Activated naive CD4-positive, alpha-beta T cell treated with anti-CD3 and anti-CD28 coated beads, Interleukin-2, amount 50 U/mL, for 24 hours (primary cell): Measurements from ENCODE around the gene NDNF.
A peak's percentile ranks its signal among the peaks of the same experiment; 100 is the strongest.

Source experiments
- H3K27ac Mint-ChIP-seq: one replicate; pipeline ENCODE4 v1.8.0; 2021; ENCODE audit warnings: mild to moderate bottlenecking, mixed read lengths
- H3K27me3 Mint-ChIP-seq: one replicate; pipeline ENCODE4 v1.8.0; 2021; ENCODE audit warnings: mixed read lengths
- H3K36me3 Mint-ChIP-seq: one replicate; pipeline ENCODE4 v1.8.0; 2021; ENCODE audit warnings: mixed read lengths
- H3K4me1 Mint-ChIP-seq: one replicate; pipeline ENCODE4 v1.8.0; 2021; ENCODE audit warnings: mixed read lengths
- H3K4me3 Mint-ChIP-seq: one replicate; pipeline ENCODE4 v1.8.0; 2021; ENCODE audit warnings: mild to moderate bottlenecking, mixed read lengths
- H3K9me3 Mint-ChIP-seq: one replicate; pipeline ENCODE4 v1.8.0; 2021; ENCODE audit warnings: mixed read lengths

The NDNF gene

DNA sequence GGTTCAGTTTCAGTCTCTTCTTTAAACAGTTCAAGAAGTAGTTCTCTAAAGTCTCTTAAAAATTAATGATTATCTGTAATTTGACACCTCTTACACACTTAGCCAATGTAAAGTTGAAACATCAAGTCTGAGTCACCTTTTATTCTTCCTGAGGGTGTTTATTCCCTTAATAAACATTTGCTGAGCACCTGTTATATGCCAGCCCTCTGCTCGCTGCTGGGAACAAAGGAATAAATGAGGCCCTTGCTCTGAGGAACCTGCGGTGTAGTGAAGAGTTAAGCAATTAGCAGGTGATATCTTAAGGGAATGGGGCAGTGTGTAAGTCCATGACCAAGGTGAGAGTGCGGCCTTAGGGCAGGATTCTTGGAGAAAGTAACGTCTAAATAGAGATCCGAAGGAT is 5.2 kb upstream of the NDNF start:
- Mint-ChIP-seq H3K36me3 (peaks cover 8% of the 10 kb centered on the region), H3K27me3 (peaks cover 26% of the 10 kb centered on the region), H3K4me1 (peaks cover 16% of the 10 kb centered on the region), H3K4me3 (no peak overlapping the region), H3K27ac (no peak overlapping the region), H3K9me3 (peaks cover 8% of the 10 kb centered on the region)

DNA sequence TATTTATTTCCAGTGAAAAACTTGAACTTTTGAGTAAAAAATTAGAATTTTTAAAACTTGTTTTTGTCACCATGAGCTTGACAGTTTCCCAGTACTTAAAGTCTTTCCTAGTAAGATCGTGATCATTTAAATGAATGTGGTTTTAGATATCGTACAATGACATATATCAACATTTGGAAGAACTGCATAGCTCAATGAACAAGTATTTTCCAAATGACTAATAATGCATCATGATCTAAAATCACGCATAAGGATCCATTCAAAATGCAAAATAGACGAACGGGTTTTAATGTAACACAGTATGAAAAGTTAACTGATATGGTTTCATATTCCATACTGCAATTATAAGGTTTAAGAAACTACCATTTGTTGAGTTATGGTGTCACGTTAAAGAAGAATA is 4.1 kb upstream of the NDNF start:
- peaks cover 8% of the 10 kb centered on the region for H3K9me3 Mint-ChIP-seq
- peaks cover 23% of the 10 kb centered on the region for H3K4me1 Mint-ChIP-seq
- H3K4me3 Mint-ChIP-seq = no peak overlapping the region
- peaks cover 8% of the 10 kb centered on the region for H3K36me3 Mint-ChIP-seq
- no peak overlapping the region for H3K27ac Mint-ChIP-seq
- peaks cover 25% of the 10 kb centered on the region for H3K27me3 Mint-ChIP-seq

DNA sequence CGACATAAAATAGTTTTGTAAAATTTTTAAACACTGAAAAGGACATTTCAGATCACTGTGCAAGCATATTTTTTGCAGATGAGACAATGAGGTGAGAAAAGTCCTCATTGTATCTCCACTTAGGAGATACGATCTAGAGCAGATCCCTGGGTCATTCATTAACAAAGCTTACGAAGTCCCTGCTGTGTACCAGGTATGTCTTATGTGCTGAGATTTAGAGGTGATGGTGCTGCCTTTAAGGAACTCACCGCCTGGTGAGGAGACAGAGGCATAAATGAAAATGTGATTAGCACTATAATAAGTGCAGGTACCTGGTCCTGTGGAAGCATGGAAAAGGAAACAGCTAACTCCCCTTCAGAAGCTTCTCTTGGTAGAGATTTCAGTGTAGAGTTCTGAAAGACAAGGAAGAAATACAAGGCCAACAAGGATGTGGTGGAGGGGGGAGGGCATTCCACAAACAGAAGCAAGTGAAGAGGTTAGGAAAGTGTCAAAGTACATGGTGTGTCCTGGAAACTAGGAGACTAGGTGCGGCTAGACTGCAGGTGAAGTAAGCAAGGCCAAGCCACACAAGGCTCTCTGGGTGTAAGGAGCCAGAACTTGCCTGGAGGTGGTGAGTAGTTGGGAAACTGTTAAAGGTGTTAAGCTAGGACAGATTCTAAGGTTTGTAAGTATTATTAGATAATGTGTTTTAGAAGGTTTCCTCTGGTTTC is 1.5 kb upstream of the NDNF start:
- H3K36me3 Mint-ChIP-seq = no peaks in the 10 kb centered on the region
- no peaks in the 10 kb centered on the region for H3K9me3 Mint-ChIP-seq
- H3K4me3 Mint-ChIP-seq = peak overlapping the region; percentile 13
- peaks cover 36% of the 10 kb centered on the region for H3K4me1 Mint-ChIP-seq
- peaks cover 38% of the 10 kb centered on the region for H3K27me3 Mint-ChIP-seq
- H3K27ac Mint-ChIP-seq = no peak overlapping the region

DNA sequence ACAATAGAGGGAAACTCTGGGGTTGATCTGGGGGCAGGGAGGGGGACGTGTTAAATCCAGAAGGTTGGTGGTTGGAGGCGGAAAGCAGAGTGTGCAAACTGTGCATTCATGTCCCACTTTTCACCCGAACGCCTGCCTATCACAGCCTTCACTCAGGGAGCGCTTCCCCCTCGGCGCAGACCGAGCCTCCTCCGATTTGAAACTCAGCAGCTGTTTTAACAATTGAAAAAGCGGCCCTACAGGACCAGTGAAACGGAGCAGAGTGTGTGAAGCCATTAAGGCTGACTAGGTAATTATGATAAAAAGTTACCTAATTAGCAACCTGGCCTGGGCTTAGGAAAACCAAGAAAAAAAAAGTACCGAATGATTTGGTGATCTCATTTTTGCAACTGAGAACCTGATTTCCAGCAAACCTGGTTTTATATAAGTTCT is 685 bp upstream of the NDNF start:
- Mint-ChIP-seq H3K4me3 (peak overlapping the region; percentile 86), H3K36me3 (no peaks in the 10 kb centered on the region), H3K27me3 (peaks cover 41% of the 10 kb centered on the region)

GRCh38 chr4:121071640-121072223 is 603 bp downstream of the NDNF start:
- peaks cover 27% of the 10 kb centered on the region for H3K4me1 Mint-ChIP-seq
- peak overlapping the region; percentile 84 for H3K4me3 Mint-ChIP-seq
- H3K27ac Mint-ChIP-seq = no peak overlapping the region
- H3K9me3 Mint-ChIP-seq = no peaks in the 10 kb centered on the region
- no peaks in the 10 kb centered on the region for H3K36me3 Mint-ChIP-seq
- H3K27me3 Mint-ChIP-seq = peaks cover 41% of the 10 kb centered on the region

More for the DNA sequence above, 685 bp upstream of the NDNF start:
- peaks cover 31% of the 10 kb centered on the region for H3K4me1 Mint-ChIP-seq
- no peaks in the 10 kb centered on the region for H3K9me3 Mint-ChIP-seq
- no peak overlapping the region for H3K27ac Mint-ChIP-seq

DNA sequence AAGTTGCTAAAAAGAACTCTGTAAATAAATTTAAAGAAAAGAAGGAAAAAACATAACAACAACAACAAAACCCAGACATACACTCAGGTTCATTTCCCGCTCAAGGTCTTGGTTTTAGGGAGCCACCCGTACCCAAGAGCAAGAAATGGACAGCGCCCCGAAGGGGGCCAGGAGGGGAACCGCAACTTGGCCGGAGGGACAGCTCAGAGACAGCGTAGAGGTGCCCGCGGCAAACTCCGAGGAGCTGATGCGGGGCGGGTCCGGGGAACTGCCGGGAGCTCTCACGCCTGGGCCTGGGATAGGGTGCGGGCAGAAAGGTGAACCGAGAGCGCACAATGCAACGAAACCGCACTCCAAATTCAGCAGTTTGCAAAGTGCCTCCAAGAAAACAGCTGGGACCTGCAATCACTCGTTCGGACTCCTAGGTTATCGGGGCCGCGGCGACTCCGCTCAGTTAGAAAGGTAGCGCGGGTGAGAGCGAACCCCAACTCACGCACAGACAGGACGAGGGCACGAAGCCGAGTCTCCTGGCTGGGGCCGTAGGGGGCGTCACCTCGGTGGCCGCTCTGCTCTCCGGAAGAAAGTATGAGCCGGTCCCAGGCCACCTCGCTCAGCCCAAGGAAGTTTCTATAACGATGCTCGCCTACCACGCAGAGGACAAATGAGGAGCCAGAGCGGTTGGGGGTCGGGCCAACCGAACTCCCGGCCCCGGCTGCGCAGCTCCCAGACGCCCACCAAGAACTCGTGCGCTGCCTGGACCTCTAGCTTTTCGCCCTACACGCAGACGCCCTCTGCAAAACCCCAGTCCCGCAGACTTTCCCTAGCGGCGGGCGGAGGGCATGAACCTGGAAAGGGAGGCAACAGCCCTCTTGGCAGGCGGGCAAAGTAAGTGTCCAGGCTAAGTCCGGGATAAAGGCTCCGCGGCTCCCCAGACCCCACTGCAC is 1.4 kb downstream of the NDNF start:
- Mint-ChIP-seq H3K4me3 (peak overlapping the region; percentile 84), H3K27me3 (peaks cover 41% of the 10 kb centered on the region), H3K27ac (peak overlapping the region; percentile 19), H3K4me1 (peaks cover 27% of the 10 kb centered on the region), H3K9me3 (no peaks in the 10 kb centered on the region), H3K36me3 (no peaks in the 10 kb centered on the region)

DNA sequence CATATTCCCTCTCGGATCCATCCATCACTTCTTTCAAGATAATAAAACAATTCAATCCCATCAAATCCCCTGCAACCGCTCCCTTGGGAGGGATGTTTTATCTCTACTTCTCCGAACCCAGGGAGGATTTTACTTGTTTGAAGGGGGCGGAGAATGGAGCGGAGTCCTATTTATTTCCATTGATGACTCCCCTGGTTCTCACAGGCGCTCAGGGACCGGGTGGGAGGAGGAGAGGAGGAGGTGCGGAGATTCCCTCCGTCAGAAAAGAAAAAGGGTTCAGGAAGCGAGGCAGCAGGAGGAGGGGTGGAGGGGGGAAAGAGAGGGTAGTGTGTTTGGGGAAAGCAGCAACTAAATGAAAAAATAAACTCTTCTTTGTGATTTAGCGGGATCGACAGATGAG is 2.1 kb downstream of the NDNF start:
- no peak overlapping the region for H3K27ac Mint-ChIP-seq
- no peaks in the 10 kb centered on the region for H3K36me3 Mint-ChIP-seq
- peaks cover 27% of the 10 kb centered on the region for H3K4me1 Mint-ChIP-seq
- H3K9me3 Mint-ChIP-seq = no peaks in the 10 kb centered on the region
- peaks cover 41% of the 10 kb centered on the region for H3K27me3 Mint-ChIP-seq
- peak overlapping the region; percentile 27 for H3K4me3 Mint-ChIP-seq

DNA sequence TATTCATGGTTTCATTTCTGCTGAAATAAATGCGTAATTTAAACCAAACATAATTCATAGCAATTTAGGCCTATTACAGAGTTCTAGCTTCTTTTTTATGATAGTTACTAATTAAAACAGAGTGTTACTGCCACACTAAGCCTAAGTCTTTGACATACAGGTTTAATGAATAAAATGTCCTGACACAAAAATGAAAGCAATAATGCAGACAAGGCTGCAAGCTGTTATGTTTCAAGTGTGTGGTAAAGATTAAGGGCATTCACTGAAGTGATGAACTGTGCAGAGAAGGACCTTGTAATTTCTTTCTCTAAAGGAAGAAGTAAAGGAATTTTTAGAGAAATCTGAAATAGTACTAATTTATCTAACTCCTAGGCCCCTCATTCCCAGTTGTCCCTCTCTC is 2.9 kb downstream of the NDNF start:
- H3K27me3 Mint-ChIP-seq = peaks cover 38% of the 10 kb centered on the region
- no peak overlapping the region for H3K27ac Mint-ChIP-seq
- H3K4me3 Mint-ChIP-seq = no peak overlapping the region
- peaks cover 27% of the 10 kb centered on the region for H3K4me1 Mint-ChIP-seq
- no peaks in the 10 kb centered on the region for H3K36me3 Mint-ChIP-seq
- H3K9me3 Mint-ChIP-seq = no peaks in the 10 kb centered on the region

DNA sequence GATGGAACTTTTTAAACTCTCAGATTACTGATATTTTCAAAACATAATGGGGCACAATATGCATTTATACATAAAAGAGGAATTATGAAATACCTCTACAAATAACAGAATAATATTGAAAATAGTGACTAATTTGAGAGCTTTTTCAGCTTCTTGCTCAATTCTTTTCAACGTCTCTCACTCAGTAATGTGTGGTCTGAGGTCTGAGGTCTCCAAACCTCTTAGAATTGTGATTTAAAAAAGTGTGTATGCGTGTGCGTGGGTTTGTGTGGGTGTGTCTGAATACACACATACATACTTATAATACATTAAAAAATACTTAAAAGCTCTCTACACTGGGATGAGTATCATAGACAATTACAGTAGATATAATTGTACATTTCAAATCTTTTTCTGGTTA is 7.9 kb downstream of the NDNF start:
- H3K9me3 Mint-ChIP-seq = no peaks in the 10 kb centered on the region
- H3K4me3 Mint-ChIP-seq = no peak overlapping the region
- H3K27me3 Mint-ChIP-seq = peaks cover 9% of the 10 kb centered on the region
- H3K4me1 Mint-ChIP-seq = no peaks in the 10 kb centered on the region
- H3K36me3 Mint-ChIP-seq = no peaks in the 10 kb centered on the region
- no peak overlapping the region for H3K27ac Mint-ChIP-seq

DNA sequence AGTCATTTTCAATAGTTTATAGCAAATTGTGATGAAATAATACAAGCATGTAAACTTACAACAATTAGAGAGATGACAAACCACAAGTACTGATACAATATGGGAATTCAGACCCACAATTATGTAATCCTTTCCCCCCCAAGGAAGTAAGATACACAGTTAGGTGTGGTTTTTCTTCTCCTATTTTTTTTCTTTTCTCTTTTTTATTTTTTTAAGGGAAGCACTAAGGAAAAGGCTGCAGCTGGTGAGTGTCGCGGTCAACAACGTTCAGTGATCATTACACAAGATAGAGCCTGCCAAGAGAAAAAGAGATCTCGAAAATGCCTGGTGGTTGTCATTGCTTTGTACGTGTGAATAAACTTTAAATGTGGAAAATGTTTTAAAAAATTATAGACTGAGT is 9.8 kb downstream of the NDNF start:
- no peaks in the 10 kb centered on the region for H3K9me3 Mint-ChIP-seq
- no peaks in the 10 kb centered on the region for H3K4me1 Mint-ChIP-seq
- H3K36me3 Mint-ChIP-seq = no peaks in the 10 kb centered on the region
- H3K27me3 Mint-ChIP-seq = peaks cover 11% of the 10 kb centered on the region
- no peak overlapping the region for H3K27ac Mint-ChIP-seq
- no peak overlapping the region for H3K4me3 Mint-ChIP-seq

- Mint-ChIP-seq H3K4me1 (no peaks in the 10 kb centered on the region), H3K27ac (no peak overlapping the region), H3K4me3 (no peak overlapping the region), H3K9me3 (no peaks in the 10 kb centered on the region), H3K27me3 (peaks cover 13% of the 10 kb centered on the region), H3K36me3 (no peaks in the 10 kb centered on the region)
Observed at GRCh38 chr4:121061861-121062260, 10.5 kb downstream of the NDNF start.

GRCh38 chr4:121061215-121061614 is 11.1 kb downstream of the NDNF start:
- H3K36me3 Mint-ChIP-seq = no peaks in the 10 kb centered on the region
- H3K4me1 Mint-ChIP-seq = no peaks in the 10 kb centered on the region
- H3K27ac Mint-ChIP-seq = no peak overlapping the region
- H3K9me3 Mint-ChIP-seq = no peaks in the 10 kb centered on the region
- peaks cover 15% of the 10 kb centered on the region for H3K27me3 Mint-ChIP-seq
- no peak overlapping the region for H3K4me3 Mint-ChIP-seq

GRCh38 chr4:121057466-121057922 is 14.8 kb downstream of the NDNF start:
- Mint-ChIP-seq H3K27me3 (peaks cover 11% of the 10 kb centered on the region), H3K4me1 (no peaks in the 10 kb centered on the region), H3K27ac (no peak overlapping the region), H3K4me3 (no peak overlapping the region), H3K36me3 (no peaks in the 10 kb centered on the region), H3K9me3 (no peaks in the 10 kb centered on the region)

GRCh38 chr4:121056066-121056465 is 16.3 kb downstream of the NDNF start:
- no peaks in the 10 kb centered on the region for H3K4me1 Mint-ChIP-seq
- no peak overlapping the region for H3K4me3 Mint-ChIP-seq
- no peak overlapping the region for H3K27ac Mint-ChIP-seq
- H3K9me3 Mint-ChIP-seq = no peaks in the 10 kb centered on the region
- H3K36me3 Mint-ChIP-seq = no peaks in the 10 kb centered on the region
- peaks cover 13% of the 10 kb centered on the region for H3K27me3 Mint-ChIP-seq

GRCh38 chr4:121054373-121054772 is 18.0 kb downstream of the NDNF start:
- no peaks in the 10 kb centered on the region for H3K36me3 Mint-ChIP-seq
- H3K4me1 Mint-ChIP-seq = peaks cover 4% of the 10 kb centered on the region
- no peak overlapping the region for H3K27ac Mint-ChIP-seq
- H3K4me3 Mint-ChIP-seq = no peak overlapping the region
- H3K27me3 Mint-ChIP-seq = peaks cover 13% of the 10 kb centered on the region
- H3K9me3 Mint-ChIP-seq = no peaks in the 10 kb centered on the region
